Fibroblast of the conjunctiva (primary cell): ENCODE results near the gene MKNK2.

ENCODE experiments used
- DNase-seq: peaks from one replicate; pipeline ENCODE4 v3.0.0-alpha.2; 2010; ENCODE audit warnings: low read depth

The MKNK2 gene

DNA sequence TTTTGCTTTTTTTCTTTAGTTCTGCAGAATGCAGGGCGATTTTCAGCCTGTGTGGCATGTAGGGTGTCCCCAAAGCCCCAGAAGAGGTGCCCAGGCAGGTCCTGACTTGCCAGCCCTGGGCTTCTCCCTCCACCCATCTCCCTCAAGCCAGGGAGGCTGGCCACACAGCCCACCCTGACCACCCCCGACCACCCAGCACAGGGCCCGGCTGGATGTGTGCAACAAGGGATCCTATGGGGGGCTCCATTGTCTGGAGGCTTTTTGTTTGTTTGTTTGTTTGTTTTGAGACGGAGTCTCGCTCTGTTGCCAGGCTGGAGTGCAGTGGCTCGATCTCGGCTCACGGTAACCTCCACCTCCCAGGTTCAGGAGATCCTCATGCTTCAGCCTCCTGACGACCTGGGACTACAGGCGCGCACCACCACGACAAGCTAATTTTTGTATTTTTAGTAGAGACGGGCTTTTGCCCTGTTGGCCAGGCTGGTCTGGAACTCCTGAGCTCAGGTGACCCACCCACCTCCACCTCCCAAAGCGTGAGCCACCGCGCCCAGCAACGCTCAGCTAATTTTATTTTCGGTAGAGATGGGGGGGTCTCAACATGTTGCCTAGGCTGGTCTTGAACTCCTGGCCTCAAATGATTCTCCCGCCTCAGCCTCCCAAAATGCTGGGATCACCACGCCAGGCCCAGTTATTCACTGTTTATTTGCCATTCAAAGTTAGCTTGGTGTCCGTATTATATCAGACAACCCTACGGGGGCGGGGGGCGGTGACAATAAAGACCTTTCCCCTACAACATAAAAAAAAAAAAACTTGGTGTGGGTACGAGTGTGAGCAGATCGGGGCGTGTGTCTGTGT is 7.8 kb upstream of the MKNK2 start:
- DNase-seq, result no peak

DNA sequence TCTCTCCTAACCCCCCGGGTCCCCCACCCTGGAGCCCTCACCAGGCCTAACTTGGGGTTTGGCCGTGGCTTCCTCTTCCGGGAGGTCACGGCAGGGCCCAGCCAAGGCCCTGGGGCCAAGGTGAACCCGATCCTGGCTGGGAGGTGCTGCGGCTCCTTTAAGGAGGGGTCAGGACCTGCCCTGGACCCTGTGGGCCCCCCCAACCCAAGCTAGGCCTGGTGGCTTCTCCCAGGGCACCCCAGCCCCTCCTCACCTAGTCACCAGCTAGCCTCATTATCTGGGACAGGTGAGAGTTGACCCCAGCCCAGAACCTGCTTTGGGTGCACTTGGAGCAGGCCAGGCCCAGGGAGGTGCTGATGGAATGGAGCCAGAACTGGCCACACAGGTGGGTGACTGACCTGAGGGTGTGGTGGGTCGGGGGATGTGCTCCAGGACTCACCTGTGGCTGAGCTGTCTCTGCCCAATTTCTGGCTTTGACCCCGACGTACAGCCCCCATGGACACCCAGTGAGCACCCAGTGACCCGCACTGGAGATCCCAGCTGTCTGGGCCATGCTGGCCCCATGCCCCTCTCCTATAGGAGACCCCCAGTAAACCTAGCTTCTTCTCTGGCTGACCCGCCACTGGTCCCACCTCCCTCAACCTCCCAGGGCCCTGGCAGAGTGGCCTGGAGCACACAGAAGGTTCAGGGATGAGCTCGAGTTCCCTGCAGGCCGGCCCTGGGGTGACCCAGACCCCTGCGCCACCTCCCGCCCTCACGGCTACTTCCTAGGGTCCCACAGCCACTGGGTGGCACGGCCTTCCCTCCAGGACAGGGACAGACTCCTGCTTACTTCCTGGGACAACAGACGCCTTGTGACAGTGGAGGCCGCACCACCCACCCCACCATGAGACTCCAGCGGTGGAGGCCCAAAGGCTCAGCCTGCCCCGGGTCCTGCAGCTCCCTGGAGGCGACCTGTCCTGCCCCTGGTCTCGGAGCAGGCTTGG is 6.7 kb upstream of the MKNK2 start:
- no peak for DNase-seq

DNA sequence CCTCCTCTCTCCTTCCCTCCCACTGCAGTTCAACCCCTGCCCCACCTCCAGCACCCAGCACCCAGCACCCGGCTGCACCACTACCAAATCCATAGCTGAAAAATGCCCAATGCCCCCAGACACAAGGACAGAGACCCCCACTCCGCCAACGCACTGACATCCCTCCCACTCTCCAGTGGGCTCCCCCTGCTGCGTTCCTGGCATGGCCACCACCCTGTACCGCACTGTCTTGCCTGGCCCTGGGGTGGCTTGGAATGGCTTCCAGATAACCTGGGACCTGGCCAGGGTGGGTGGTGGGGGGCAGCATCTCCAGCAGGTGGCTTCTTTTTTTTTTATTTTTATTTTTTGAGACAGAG is 5.8 kb upstream of the MKNK2 start:
- DNase-seq, result no peak

DNA sequence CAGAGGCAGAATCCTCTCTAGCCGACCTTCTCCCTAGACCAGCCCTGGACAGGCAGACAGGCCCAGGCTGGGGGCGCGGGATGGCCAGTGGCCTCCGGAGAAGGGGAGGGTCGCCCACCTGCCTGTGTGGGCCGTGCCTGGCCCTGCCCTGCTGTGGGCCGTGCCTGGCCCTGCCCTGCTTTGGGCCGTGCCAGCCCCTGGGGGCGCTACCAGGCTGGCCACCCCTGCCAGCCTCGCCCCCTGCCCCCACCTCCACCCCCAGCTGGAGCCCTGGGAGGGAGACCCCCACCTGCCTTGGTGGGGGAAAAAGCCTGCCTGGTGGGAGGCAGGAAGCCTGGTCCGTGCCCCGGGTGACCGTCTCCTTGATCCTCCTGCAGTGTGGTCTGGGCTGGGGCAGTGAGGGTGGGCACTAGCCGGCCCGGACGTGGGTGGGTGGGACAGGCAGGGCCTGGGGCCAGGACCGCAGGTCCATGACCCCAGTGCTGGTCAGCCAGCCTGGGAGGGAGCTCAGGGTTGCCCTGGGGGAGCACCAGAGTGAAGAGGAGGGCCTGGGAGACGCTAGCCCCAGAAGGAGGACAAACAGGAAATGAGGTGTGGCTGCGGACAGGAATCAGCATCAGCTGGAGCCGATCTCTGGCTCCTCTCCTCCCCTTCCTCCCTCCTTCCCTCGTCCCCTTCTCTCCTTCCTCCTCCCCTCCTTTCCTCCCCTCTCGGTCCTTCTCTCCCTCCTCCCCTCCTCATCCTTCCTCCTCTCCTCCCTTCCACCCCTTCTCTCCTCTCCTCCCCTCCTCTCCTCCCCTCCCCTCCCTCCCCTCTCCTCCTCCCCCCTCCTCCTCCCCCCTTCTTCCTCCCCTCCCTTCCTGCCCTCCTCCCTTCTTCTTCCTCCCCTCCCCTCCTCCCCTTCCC is 5.1 kb upstream of the MKNK2 start:
- DNase-seq, result peak; percentile 88

DNA sequence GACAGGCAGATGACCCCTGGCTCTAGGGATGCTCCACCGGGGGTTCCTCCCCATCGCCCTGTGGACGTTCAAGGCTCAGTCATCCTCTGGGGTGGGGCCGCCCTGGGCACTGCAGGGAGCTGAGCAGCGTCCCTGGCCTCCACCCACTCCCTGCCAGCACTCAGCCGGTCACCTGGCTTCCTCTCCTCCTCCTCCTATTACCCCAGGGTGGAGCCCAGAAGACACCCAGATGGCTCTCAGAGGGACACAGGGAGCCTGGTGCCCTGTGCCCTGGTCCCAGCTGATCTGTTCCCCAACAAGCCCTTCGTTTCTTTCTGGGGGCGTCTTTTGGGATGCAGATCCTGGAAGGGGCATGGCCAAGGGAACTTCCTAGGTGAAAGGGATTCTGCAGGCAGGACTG is 3.7 kb upstream of the MKNK2 start:
- DNase-seq, result no peak

DNA sequence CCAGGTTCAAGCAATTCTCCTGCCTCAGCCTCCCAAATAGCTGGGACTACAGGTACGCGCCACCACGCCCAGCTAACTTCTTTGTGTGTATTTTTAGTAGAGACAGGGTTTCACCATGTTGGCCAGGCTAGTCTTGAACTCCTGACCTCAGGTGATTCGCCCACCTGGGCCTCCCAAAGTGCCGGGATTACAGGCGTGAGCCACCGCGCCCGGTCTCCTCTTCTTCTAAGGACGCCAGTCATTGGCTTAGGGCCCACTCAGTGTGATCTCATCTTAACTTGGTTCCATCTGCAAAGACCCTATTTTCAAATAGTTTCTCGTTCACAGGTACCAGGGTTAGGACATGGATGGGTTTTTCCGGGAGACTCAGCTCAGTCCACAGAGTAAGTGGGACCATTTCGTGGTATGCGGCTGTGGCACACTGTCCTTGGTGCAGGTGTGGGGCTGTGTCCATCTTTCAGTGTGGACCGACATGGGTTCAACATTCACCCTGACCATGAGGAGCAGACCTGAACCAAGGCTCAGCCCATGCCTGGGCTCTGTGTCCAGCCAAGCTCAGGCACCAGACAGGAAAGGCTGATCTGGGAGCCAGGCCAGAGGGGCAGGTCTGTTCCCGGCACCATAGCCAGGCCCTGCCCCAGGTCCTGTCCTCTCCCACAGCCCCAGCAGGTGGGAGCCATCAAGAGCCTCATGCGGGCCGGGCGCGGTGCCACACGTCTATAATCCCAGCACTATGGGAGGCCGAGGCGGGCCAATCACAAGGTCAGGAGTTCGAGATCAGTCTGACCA is 2.8 kb upstream of the MKNK2 start:
- DNase-seq, result no peak

DNA sequence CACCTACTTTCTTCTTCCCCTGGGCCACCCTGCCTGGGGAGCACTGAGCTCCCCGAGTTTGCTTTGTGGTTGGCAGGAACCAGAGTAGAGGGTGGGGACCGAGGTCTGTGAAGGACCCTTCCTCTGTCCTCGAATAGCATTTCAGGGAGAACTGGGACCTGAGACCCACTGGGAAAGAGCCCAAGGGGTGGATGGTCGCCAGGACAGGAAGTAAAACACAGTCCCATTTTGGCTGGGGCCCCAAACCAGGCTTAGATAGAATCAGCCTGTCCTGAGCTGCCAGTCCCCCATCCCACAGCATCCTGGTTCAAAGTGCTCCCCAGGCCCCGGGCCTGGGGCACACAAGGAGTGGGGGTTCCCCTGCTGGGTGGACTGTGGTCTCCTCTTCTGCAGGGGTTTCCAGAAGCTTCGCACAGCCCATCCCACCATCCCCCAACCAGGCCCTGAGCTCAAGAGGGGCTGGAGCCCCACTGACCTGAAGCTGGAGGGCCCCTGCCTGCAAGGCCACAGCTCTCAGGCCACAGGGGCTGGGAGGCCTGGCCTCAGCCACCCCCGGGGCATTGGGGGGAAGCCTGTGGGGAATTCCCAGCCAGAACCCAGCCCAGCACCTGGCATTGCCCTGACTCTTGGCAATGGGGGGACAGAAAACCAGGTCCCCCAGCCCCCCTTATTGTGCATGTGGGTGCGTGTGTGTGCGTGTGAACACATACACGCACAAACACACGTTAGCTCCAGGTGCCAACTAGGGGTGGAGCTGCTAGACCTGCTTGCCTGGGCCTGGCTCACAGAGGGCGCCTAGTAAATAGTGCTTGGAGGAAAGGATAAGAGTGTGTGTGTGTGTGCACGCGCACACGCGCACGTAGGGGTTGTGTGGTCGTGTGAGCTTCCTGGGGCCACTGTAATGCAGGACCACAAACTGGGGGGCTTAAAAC is 995 bp upstream of the MKNK2 start:
- DNase-seq, result no peak

DNA sequence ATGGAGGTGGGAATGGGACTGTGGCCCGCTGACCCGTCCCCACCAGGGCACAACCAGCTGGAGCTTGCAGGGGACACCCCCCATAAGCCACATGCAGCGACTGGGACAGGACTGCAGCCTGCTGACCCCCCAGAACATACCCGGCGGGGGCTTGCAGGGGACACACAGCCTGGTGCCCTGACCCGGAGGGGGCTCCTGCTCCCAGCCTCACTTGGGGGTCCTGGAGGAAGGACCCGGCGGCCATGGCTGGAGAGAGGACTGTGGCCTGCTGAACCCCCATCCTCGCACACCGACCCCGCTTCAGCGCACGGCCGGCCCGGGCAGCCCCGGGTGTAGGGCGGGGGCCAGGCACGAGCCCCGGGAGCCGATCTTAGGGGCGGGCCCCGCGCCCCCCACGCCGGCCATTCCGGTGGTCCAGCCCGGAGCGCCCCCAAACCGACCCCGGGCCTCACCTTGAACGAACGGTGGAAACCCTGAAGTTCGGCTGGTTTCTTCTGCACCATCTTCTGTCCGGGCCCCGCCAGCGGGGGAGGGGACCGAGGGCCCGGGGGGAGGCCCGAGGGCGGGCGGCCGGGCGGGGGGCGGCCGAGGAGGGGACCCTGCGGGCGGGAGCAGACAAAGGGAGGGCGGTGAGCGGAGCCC is 574 bp downstream of the MKNK2 start:
- no peak for DNase-seq

DNA sequence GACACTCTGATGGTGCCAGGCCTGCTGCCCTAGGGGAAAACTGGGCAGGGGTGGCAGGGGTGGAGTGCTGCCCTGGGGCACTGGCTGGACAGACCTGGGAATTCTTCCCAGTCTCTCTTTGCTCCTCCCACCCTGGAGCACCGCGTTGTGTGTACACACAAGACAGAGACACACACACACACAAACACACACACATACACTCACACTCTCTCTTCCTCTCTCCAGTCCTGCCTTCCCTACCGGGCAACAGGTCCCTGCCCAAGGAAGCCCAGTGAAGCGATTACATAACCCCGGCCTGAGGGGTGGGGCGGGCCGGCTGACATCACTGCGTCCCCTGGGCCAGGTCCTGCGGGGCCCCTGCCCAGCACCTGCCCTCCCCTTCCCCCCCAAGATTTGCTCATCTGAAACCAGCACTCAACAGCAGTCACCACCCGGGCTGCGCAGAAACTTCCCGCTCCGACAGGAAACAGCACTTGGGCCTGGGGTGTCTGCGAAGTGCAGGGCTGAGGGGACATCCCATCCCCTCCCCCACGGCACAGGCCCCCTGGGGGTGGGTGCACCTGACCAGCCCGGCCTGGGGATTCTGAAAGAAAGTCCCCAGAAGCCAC is 1.2 kb downstream of the MKNK2 start:
- no peak for DNase-seq

DNA sequence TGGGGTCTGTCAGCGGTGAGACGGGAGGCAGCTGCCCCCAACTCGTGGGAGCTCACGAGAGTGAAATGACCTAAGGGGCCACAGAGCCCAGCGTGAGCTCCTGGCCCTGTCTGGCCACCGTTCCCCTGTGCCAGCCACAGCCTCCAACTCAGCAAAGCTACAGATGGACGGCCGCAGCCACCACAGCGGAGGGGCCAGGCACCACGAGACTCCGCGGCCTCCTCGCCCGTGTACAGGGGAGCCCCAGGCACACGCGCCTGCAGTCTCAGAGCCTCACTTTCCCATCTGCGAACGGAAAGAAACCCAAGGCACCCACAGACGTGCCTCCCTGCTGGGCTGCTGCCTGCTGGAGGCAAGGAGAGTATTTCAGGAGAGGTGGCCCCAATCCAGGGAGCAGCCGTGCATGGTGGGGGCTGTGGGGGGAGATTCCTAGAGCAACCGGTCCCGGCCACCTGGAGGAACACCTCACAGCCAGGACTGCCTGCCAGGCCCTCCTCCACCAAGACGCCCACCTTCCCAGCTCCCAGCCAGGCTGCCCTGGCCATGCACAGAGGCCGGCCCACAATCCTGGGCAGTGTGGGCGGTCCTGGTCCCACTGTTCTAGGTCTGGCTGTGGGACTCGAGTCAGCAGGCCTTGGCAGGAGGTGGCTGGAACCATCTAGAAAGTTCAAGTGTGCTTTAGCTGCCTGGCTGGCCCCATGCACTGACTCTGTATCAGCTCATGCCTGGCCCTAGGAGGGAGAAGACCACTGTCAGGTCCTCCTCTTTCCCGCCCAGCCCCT is 1.9 kb downstream of the MKNK2 start:
- no peak for DNase-seq

DNA sequence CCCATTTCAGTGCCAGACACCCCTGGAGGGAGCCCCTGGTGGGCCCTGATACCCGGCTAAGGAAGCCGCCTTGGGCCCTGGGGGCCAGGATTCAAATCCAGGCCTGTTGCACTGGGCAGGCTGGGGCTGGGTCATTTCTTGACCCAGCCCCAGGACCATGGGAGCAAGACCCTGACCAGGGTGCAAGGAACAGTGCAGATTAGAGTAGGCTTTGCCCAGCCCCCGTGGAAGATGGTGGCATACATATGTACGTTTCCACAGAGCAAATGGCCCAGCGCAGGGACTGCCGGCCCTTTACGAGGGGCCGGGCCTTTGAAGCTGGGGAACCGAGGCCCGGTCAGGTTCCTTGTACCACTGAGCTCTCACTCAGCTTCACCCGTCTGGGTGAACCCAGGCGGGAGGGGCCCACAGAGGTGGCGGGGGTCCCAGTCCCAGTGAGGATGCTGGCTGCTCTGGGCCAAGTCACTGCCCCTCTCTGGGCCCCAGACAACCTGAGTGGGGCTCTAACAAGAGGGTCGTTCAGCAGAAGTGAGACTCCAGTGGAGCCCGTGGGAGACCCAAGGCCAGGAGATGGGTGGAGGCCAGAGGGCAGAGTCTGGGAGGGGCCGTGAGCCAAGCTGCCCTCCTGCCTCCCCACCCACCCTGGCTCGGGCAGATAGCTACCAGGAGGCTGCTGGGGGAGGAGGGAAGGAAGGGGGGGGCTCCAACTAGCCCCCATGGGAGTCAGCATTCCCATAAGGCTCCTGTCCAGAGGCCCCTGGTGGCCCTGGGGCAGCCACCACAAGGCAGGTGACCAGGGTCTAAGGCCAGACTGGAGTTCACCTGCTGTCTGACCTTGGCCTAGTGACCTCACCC is 2.7 kb downstream of the MKNK2 start:
- no peak for DNase-seq

DNA sequence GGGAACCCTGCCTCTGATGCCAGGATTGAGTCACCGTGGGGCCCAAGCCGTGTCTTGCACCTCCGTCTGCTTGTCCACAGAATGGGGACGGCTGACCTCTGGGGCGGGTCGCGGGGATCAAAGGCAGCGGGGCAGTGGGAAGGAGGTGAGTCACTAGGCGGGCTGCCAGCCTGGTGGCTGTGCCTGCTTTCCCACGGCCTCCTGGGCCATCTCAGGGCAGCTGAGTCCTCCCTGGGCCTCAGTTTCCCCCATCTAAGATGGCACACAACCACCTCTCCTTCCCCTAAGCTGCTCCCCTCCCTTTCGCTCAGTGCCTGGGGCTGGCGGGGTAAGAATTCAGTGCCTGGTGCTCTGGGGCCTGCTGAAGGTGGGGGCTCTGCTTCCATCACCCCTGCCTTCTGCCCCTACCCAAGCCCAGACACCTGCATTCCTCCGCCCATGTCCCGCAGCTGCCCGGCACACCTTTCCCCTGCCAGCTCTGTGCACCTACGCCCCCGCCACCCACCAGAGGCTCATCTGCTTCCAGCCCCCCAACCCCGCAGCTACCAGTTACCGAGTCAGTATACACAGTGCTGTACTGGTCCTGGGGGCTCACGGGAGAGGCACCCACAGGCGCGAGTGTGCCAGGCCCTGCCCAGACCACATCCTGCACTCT is 3.5 kb downstream of the MKNK2 start:
- DNase-seq, result no peak

DNA sequence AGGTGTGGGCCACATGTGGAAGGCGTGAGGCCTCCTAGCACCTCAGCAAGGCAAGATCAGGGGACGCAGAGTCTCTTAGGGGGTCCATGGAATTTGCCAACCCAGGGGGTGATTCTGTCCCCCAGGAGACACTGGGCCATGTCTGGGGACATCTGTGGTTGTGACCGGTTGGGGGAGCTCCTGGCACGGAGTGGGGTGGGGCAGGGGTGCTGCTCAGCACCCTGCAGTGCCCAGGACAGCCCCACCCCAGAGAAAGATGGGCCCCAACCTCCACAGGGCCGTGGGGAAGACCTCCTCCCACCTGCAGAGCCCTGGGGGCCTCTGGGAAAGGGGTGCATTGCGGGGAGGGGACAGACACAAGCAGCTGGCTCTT is 4.0 kb downstream of the MKNK2 start:
- no peak for DNase-seq

DNA sequence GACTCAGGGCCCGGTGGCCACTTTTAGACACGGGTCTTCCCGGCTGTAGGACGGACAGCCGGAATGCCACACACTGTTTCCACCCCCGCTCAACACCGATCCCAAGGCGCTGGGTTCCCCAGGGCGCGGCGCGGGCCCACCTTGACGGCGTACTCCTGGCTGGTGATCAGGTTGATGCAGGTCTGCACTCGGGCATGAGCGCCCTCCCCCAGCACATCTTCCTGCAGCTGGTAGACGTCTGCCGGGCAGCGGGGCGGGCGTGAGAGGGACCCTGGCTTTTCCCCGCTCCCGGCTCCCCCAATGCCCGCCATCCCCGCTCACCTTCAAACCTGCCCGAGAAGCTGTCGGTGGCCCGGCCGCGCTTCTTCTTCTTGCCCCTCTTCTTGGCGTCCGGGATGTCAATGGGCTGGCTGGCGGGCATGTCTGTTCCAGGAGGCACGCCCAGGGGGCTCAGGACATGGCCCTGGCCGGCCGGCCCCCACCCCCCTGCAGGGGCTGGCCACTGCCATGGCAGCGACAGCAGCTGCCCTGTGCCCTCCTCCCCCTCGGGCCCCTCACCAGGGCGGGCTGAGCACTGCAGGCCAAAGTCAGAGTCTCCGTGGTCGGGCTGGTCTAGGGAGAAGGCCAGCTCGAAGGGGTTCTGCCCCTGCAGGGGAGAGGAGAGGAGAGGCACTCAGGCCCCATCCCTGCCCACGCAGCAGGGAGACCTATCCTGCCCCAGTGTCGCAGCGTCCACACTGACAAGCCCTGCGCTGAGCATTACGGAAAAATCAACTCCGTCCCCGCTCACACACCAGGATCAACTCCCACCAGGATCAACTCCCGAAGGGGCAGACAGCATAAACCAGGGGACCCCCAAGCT is 4.8 kb downstream of the MKNK2 start:
- DNase-seq, result no peak

DNA sequence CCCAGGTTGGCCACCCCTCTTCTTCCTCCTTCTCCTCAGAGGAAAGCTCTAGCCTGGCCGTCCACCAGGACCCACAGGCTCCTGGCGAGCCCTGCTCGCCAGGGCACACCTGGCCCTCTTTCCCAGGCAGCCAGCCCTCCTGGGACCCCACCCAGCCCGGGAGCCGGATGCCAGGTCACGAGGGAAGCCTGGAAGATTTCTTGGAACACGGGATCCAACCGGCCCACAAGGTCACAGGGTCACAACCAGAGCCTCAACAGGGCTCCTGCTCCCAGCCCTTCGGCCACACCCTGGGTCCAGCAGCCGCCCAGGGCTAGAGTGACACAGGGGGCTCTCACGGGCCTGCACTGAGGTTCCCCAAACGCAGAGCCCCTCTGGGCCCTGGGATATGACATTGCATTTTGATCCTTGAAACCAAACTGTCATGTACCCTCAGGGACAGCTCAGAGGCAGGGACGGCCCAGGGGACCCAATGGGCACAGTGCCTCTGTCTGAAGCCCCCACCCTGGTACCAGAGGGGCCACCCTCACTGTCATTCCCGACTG is 5.5 kb downstream of the MKNK2 start:
- no peak for DNase-seq
